ENCODE results near the gene OR5M8.

Gene OR5M8

GRCh38 chr11:56491270-56491669, at the start of gene OR5M8:
Gene OR5M8 (minus strand): TSS chr11:56491370. CDS start chr11:56491370, 0 bp downstream.
- no peak for DNase-seq

- DNase-seq = no peak
Measured at GRCh38 chr11:56533054-56533740, 42.0 kb upstream of the OR5M8 start.

- no peak for DNase-seq
Measured at GRCh38 chr11:56531856-56532255, 40.7 kb upstream of the OR5M8 start.

DNA sequence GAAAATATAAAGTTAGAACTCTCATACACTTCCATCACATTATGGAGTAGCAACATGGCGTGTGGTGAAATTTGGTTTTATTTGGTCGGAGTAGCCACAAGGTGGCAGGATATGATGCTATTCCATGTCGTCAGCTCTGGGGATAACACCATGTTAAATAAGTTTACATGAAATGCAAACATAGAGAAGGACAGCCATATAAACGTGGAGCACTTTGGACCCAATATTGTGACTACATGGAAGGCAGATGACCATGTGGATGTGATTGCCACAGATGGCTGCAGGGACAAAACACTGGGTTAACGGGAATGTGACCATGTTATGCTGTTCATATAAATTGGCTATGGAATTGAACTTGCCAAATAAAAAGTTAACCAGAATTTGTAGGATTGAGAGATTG, 30.8 kb upstream of the OR5M8 start:
- no peak for DNase-seq

DNA sequence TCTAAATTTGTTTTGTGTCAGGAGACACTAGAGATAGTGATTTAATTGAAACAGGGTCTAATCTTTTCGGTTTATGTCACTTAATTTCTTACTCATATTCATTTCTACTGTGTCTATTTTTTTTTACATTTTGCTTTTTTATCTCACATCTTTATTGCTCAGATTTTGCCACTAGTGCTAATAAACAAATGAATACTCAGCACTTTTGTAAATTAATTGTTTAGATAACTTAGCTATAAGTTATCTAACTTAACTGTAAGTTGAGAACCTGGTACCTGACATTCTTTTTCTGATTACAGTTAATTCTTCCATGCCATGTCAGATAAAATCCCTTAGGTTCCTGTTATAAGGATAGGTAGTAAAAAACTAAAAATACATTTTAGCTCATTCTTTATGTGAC, 22.1 kb upstream of the OR5M8 start:
- no peak for DNase-seq

DNA sequence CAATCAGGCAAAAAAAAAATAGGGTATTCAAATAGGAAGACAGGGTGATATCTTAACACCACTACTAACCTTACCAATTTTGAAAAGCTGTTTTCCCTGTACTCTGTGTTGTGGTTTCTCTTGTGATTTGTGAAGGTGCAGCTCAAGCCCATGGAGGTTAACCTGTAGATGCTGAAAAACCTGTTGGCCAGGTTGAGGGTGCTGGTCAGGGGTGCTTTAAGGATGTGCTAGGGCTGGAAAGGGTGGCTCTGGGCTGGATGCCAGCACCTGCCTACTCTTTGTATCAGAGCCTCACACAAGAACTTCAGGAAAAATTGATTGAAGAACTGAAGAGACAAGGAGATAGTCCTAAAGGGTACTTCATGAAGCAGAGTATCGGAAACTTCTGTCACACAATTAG, 18.3 kb upstream of the OR5M8 start:
- DNase-seq = no peak

- DNase-seq = no peak
Measured at GRCh38 chr11:56497010-56497409, 5.8 kb upstream of the OR5M8 start.

- no peak for DNase-seq
Measured at GRCh38 chr11:56495117-56495516, 3.9 kb upstream of the OR5M8 start.

GRCh38 chr11:56486801-56487200, 4.4 kb downstream of the OR5M8 start:
- no peak for DNase-seq

- DNase-seq = no peak
Measured at GRCh38 chr11:56474729-56475235, 16.4 kb downstream of the OR5M8 start.

- DNase-seq = no peak
Measured at GRCh38 chr11:56473252-56473651, 17.9 kb downstream of the OR5M8 start, which contains the start of gene OR5M3. Gene OR5M3 (minus strand): TSS chr11:56473352. CDS start chr11:56470497, 2,855 bp downstream.

DNA sequence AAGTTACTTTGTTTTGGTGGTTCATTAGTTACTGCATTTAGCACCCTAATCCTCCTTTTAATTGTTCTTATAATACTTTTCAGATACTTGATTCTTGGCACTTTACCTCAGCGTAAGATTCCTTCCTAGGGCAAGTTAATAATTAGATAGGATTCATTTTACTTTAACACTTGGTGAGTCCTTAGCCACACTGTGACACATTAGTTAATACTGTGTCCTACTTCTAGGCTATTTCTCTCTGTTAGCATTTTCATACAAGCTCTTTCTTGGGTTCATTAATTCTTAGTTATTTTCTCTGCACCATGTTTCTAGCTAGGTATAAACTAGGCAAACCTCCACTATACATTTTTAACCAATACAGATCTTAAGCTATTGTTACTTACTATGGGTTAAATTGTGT, 34.1 kb downstream of the OR5M8 start:
- DNase-seq = no peak

GRCh38 chr11:56453521-56453920, 37.6 kb downstream of the OR5M8 start:
- DNase-seq = no peak
